Measurements from ENCODE around the gene PSMF1.
A peak's percentile ranks its signal among the peaks of the same experiment; 100 is the strongest.

The PSMF1 gene

DNA sequence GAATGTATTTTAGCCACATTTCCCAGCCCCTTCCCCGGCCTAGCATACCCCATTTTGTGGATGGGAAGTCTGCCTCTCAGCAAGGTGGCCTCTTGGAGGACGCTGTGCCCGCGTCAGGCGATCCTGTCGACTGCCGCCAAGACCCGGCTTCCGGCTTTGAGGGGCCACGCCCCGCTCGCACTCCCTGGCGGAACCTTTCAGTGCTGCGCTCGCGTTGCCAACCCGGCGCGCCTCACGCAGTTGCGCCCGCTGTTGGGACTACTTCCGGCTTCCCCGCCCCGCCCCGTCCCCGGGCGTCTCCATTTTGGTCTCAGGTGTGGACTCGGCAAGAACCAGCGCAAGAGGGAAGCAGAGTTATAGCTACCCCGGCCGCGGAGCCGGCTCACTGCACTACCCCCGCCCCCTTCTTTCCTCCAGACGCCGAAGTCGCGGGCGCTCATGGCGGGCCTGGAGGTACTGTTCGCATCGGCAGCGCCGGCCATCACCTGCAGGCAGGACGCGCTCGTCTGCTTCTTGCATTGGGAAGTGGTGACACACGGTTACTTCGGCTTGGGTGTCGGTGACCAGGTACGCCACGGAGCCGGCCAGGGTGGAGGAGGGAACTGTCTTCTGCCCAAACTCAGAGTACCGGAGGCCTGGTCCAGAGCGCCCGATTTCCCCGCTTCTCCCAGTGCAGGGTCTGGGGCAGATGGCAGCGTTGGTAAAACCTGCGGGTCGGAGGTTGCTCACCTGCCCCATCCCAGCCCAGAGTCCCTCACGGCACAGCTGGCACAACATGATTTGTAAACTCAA, at the start of gene PSMF1:
Gene PSMF1 (plus strand): TSS at position 267 of the 792 bp plus-strand sequence. CDS start 172 bp downstream, at position 439.
- peak; percentile 94 for DNase-seq (ENCODE audit: low read depth)

GRCh38 chr20:1072258-1072657, 46.1 kb upstream of the PSMF1 start:
- no peak for DNase-seq (ENCODE audit: low read depth)

GRCh38 chr20:1075616-1076015, 42.8 kb upstream of the PSMF1 start:
- no peak for DNase-seq (ENCODE audit: low read depth)

DNA sequence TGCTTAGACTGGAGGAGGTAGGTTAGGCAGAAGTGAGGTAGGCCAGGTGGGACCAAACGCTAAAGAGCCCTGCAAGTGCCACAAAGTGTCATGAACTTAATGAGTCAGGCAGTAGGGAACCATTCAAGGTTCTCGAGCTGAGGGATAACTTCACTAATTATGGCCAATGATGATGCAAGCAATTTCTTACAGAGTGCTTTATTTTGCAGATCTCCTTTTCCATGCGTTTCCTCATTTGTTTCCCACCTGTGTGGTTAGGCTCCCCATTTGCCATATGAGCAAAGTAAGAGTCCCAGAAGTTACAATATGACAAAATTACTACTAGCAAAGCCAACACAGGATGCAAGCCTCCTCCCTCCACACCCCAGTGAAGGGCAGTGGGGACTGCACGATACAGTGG, 36.5 kb upstream of the PSMF1 start:
- no peak for DNase-seq (ENCODE audit: low read depth)

DNA sequence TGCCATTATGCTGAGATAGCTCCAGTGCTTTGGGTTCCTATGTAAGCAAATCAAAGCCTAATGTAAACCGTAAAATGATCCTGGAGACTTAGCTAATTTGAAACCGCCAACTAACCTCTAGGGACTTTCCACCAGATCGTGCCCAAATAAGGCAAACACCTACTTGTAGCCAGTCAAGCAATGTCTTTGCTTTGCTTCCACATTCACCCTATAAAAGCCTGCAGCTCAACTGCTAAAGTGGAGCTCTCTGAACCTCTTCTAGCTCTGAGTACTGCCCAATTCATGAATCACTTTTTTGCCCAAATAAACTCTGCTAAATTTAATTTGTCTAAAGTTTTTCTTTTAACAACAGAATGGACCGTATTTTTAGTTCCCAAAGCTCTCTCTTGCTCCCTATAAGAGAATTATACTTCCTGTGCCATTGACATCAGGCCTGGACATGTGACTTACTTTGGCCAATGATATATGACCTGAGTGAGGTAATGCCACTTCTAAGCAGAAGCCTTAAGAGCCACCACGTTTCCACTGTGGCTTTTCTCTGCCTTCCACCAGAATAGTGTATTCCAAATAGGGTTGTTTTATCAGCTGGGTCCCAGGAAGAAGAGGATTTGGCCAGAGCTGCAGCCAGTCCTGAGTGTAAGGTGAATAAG, 34.8 kb upstream of the PSMF1 start:
- no peak for DNase-seq (ENCODE audit: low read depth)

DNA sequence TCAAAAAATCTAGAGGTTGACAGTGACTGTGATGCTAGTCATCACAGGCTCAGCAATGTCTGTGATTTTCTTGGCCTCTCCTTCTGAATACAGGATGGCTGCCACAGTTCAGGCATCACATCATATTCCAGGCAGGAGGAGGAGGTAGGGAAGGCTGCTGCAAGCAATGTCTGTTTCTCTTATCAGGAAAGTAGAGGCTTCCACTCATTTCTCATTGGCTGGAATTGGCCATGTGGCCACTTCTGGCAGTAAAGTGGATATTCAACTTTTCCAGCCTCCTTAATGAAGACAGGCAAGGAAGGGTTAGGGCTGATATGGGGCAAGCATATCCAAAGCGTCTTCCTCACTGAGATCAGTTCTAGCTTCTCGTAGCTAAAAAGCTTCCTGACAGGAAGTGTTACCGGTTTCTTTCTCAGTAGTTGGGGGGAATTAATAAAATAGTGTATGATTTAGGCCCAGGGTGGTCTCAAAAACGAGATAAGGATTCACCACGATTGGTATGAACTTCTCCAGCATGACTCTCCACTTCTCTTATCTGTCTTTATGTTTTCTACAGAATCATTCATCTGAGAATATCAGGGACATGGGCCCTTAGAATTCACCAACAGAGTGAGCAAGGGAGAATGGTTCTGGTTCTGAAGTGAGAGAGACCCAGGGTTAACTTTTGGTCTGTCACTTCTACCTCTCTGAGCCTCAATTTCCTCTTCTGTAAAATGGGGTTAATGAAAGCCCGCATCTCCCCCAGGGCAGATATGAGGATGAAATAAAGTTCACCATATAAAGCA, 32.7 kb upstream of the PSMF1 start:
- no peak for DNase-seq (ENCODE audit: low read depth)

DNA sequence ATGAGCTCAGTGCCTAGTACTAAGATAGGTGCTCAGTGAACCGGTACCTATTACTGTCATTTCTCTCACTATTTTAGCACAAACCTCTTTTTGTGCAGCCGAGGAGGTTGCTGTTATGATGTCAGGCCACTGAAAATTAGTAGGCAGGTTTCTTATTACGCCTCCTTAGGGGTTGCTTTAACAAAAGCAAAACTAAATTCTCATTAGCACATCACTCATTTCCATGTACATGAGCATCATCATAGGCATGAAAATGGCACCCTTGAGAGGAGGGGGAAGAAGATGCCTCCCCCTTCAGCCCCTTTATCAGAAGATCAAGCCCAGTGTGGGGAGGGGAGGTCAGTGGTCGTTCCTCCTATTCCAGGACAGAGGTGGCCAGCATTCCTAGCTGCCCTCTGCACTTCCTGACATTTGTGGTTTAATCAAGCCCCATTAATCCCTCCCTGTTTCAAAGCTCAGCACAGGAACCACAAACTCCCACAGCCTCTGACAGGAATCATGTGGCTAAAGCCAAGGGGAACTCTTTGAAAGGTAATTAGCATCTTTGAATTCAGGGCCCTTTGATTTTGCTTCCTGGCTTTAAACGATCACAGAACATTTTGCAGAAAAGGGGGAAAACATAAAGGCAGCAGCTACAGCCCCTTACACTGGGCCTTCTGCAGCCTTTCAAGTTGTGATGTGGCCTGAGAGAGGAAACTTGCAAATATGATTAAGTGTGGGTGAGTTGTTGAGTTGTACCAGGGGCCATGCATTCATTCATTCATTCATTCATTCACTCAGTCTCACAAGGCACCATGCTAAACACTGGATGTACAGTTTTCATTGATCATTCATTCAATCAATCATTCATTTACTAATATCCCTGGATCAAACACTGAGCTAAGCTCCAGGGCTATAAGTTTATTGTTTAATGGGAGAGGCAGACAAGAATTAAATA, 31.9 kb upstream of the PSMF1 start:
- no peak for DNase-seq (ENCODE audit: low read depth)

- no peak for DNase-seq (ENCODE audit: low read depth)
These were observed 31.0 kb upstream of the PSMF1 start for GRCh38 chr20:1087311-1087905.

- no peak for DNase-seq (ENCODE audit: low read depth)
These were observed 23.7 kb upstream of the PSMF1 start for GRCh38 chr20:1094751-1095150.

GRCh38 chr20:1101533-1101932, 16.9 kb upstream of the PSMF1 start:
- DNase-seq (ENCODE audit: low read depth), result no peak

GRCh38 chr20:1102016-1102415, 16.4 kb upstream of the PSMF1 start:
- DNase-seq (ENCODE audit: low read depth), result no peak

- DNase-seq (ENCODE audit: low read depth), result no peak
These were observed 14.7 kb upstream of the PSMF1 start for GRCh38 chr20:1103751-1104150.

DNA sequence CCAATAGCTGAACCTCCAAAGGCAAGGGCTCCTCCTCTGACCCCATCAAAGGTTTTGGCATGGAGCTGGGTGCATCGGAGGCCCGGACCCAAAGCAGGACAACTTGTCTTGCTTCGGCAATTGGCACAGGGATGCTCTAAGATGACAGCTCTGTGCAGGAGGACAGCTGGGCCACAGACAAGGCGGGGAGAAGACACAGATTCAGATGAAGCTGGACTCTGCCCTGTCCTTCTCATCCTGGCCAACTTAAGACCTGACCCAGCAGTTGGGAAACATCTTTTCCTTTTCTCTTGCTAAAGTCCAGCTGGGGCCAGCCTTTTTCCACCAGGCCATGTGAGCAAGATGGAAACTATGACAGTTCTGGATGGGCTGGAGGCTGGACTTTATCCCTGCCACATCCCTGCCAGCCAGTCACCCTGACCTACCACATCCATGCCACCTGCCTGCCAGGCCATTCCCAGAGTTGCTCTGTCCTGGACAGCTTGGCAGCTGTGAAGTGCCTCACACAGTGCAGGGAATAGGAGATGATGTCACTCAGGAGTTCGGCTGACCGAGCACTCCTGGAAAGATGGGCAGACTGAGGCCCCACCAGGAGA, 12.7 kb upstream of the PSMF1 start:
- DNase-seq (ENCODE audit: low read depth), result no peak

DNA sequence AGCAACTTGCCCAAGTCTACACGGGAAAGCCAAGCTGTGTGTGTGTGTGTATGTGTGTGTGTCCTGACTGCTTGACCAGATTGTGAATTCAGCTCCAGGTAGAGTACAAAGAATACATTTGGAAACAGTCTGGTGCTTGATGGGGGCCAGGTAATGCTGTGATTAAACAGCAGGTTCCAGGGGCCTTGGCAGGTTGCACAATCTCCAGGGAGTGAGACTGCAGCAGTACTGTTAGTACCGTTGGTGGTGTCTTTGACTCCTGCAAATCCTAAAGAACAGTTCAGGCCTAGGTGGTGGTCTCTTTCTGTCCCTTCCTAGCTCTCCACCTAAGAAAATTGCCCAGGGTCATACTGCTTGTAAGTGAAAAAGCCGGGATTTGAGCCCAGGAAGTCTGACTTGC, 11.2 kb upstream of the PSMF1 start:
- DNase-seq (ENCODE audit: low read depth), result no peak

DNA sequence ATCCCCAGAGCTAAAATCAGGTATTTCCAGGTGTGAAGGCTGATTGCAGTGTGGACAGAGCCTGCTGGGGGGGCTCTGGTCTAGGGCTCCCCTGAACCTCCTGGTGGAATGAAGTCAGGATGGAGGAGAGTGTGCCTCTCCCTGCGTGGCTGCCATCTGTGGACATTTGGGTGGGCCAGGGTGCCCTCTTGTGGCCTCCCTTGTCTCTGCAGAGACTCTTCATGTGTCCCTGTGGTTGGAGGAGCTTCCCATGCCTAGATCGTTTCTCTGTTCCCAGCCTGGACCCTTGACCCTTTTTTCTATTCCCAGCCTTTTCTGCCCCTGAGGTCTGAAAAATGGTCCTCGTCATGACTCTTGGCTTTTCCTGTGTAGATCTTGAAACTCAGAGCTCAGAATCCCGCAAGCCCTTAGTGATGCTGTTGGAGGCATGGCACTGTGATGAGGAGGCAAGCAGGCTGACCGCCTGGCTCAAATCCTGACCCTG, 9.9 kb upstream of the PSMF1 start:
- peak; percentile 24 for DNase-seq (ENCODE audit: low read depth)

DNA sequence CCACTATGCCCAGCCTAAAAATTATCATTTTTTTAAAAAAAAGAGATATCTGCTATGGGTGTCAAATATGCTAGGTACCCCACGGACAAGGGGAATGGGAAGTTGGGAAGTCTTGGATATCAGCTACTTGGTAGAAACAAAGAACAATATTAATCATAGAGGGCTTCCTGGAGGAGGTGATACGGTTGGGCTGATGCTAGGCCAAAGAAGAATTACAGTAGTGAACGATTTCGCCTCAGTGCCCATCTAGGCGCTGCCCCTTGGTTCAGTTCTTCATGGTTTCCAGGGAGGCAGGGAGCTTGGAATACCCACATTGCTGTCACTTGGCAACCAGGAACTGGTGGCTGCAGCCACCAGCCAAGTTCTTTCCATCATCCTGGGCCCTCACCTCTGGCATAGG, 5.5 kb upstream of the PSMF1 start:
- DNase-seq (ENCODE audit: low read depth), result no peak

DNA sequence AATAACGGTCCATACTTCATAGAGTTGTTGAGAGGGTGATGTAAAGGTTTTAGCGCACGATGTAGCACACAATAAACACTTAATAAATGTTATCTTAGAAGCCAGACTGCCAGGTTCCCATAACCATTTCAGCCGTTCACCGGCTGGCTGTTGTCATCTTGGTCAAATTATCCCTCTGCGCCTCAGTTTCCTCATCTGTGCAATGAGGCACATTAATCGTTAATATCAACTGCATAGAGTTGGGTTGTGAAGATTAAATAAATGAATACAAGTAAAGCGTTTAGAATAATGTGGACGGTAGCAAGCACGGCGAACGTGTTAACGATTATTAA, 432 bp upstream of the PSMF1 start:
- no peak for DNase-seq (ENCODE audit: low read depth)

DNA sequence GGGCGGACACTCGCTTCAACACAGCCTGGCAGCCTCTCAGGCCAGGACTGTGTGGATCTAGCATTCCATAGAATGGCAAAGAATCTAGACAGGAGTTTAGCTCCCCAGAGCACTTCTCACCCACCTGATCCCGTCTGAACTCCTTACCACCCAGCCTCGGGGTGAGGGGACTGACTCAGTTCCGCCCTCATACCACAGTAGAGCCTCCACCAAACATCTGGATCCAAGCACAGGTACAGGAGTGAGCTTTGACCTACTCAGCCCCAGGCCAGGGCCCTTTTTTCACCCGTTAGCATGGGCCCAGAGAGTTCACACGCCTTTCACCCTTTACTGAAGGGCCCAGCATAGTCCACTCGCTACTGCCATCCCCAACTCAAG, 715 bp downstream of the PSMF1 start:
- no peak for DNase-seq (ENCODE audit: low read depth)

DNA sequence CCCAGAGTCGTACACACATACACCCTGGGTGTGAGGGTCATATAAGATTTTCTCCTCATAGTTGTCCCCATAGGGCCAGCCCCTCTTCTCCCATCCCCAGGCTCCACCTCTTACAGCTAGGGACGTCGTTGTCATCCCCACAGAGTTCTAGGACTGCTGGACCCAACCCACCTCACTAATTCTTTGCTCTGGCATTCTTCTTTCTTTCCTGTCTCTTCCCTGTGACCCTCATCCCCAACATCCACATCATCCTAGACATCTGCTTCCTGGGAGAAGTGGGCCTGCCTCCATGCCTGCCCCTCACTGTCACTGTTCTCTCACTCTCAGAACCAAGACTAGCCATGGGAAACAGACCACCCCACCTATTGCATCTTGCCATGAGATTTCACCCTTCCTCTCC, 1.1 kb downstream of the PSMF1 start:
- DNase-seq (ENCODE audit: low read depth), result no peak

- DNase-seq (ENCODE audit: low read depth), result no peak
These were observed 3.0 kb downstream of the PSMF1 start for GRCh38 chr20:1121429-1121828.
